ENCODE measurements around the gene ADGB. TPM values are rescaled to one million over a fixed set of nuclear protein-coding genes. Genes with fewer than 3 reads are reported as not detected.

Gene ADGB
- total RNA-seq, 1 experiment from 2014 or later = not detected

GRCh38 chr6:146859206-146859605 lies 260.4 kb downstream of the ADGB start:
- Histone ChIP-seq H3K27ac (ENCODE audit: low read depth, low read length) (no peak overlapping the region), H3K79me2 (ENCODE audit: insufficient read depth, low read length) (no peaks in the 10 kb centered on the region), H3K27me3 (ENCODE audit: insufficient read depth, low read length) (no peaks in the 10 kb centered on the region), H3K4me3 (replicated peaks in 1 of 2; ENCODE audit: low read depth in 1 of 2, low read length in 2 of 2) (no peak overlapping the region), H3K9me2 (ENCODE audit: insufficient read depth) (no peaks in the 10 kb centered on the region), H3K4me1 (ENCODE audit: control insufficient read depth in 1 of 2, insufficient read depth in 2 of 2, low read length in 2 of 2) (peaks cover 0 to 5% of the 10 kb centered on the region in 2 experiments; a peak in 2 of 4 replicates), H3K36me3 (ENCODE audit: control insufficient read depth in 1 of 2, insufficient read depth in 2 of 2, low read length in 2 of 2) (no peaks in the 10 kb centered on the region), H3K9me3 (ENCODE audit: control insufficient read depth in 1 of 2, insufficient read depth in 1 of 2, low read depth in 1 of 2, low read length in 2 of 2) (no peaks in the 10 kb centered on the region), H4K20me1 (ENCODE audit: insufficient read depth) (no peaks in the 10 kb centered on the region), H2AFZ (ENCODE audit: low read depth, low read length, poor library complexity, severe bottlenecking) (no peak overlapping the region), H3K9ac (ENCODE audit: low read length) (no peak overlapping the region), H3K4me2 (ENCODE audit: low read length) (no peak overlapping the region)
- TF ChIP-seq EZH2 (IDR thresholded peaks at IDR 0.05) = no peak
- no peak for TF ChIP-seq ZNF274 (IDR thresholded peaks at IDR 0.05; ENCODE audit: low read depth, low read length)
- no peak for TF ChIP-seq ZFX (IDR thresholded peaks at IDR 0.05)
- TF ChIP-seq YY1 (IDR thresholded peaks at IDR 0.05; ENCODE audit: extremely low read depth, insufficient replicate concordance, low read depth, low read length) = no peak
- no peak for TF ChIP-seq MAX (IDR thresholded peaks at IDR 0.05)
- no peak for TF ChIP-seq SIN3A (IDR thresholded peaks at IDR 0.05; ENCODE audit: low read depth)
- no peak for TF ChIP-seq FOSL1 (IDR thresholded peaks at IDR 0.05; ENCODE audit: low read depth)
- no peak for TF ChIP-seq SP1 (IDR thresholded peaks at IDR 0.05; ENCODE audit: low read depth)
- TF ChIP-seq POLR2A (IDR thresholded peaks at IDR 0.05; ENCODE audit: borderline replicate concordance, extremely low read depth, insufficient read depth, insufficient read length) = no peak
- TF ChIP-seq ATF3 (IDR thresholded peaks at IDR 0.05) = no peak
- no peak for TF ChIP-seq RAD21 (IDR thresholded peaks at IDR 0.05; ENCODE audit: low read depth)
- TF ChIP-seq CEBPB (IDR thresholded peaks at IDR 0.05; ENCODE audit: low read depth) = no peak
- ChIA-PET CTCF (interaction anchor here (1.7 kb wide), 1 partner anchor 11 kb away, joined by 4 read pairs; no protein-coding TSS in a partner anchor), RAD21 (ENCODE audit: low non-redundant PET in 1 of 2, low total read pairs in 2 of 2, uncharacterized antibody in 2 of 2, unreplicated experiment in 2 of 2) (no interaction called here), POLR2A (no interaction called here)
- no TSS peak for BruUV-seq (replicated peaks)
- ATAC-seq (no peak), DNase-seq (ENCODE audit: low read depth, low spot score) (no peak)
- intact Hi-C loops (cut with micrococcal nuclease) = loop anchor here (10.0 kb wide), 1 partner anchor 366 kb away; no protein-coding TSS in a partner anchor

Measured in HCT116 (cell line).